Glutamatergic neuron (in vitro differentiated cells): ENCODE data around the gene HMX1. TPM values are rescaled to one million over a fixed set of nuclear protein-coding genes. Genes with fewer than 3 reads are reported as not detected.

ENCODE experiments used
- DNase-seq: peaks from one replicate; pipeline ENCODE4 v3.0.0; 2022
- H3K27ac Mint-ChIP-seq: one replicate; pipeline ENCODE4 v1.8.0; 2020; ENCODE audit warnings: mild to moderate bottlenecking, mixed read lengths, inconsistent platforms; ENCODE audit not compliant: unreplicated experiment
- H3K27me3 Mint-ChIP-seq: one replicate; pipeline ENCODE4 v1.8.0; 2020; ENCODE audit warnings: mild to moderate bottlenecking, moderate library complexity, mixed read lengths, inconsistent platforms; ENCODE audit not compliant: unreplicated experiment
- H3K36me3 Mint-ChIP-seq: one replicate; pipeline ENCODE4 v1.8.0; 2020; ENCODE audit warnings: mild to moderate bottlenecking, mixed read lengths, inconsistent platforms; ENCODE audit not compliant: unreplicated experiment
- H3K4me1 Mint-ChIP-seq: one replicate; pipeline ENCODE4 v1.8.0; 2020; ENCODE audit warnings: mild to moderate bottlenecking, low read depth, mixed read lengths, inconsistent platforms; ENCODE audit not compliant: unreplicated experiment
- H3K4me3 Mint-ChIP-seq: one replicate; pipeline ENCODE4 v1.8.0; 2020; ENCODE audit warnings: mild to moderate bottlenecking, mixed read lengths, inconsistent platforms; ENCODE audit not compliant: unreplicated experiment
- H3K9me3 Mint-ChIP-seq: one replicate; pipeline ENCODE4 v1.8.0; 2020; ENCODE audit warnings: mild to moderate bottlenecking, moderate library complexity, mixed read lengths, inconsistent platforms; ENCODE audit not compliant: unreplicated experiment
- CTCF ChIP-seq: fragments of 200-600 bp; sonication (generic); IDR thresholded peaks from one replicate; pipeline ENCODE4 v1.5.0; 2021; ENCODE audit not compliant: partially characterized antibody, unreplicated experiment
- total RNA-seq: library from RNA; stranded (reverse); fragmentation: NEBNext Ultra II Directional; extraction: Animal tissue kit (Norgen Biotek cat#: 25700); gene quantifications from one replicate; pipeline ENCODE4 v1.2.1, GENCODE V29; 2021; ENCODE audit not compliant: unreplicated experiment

HMX1 gene
- total RNA-seq, 1 donor from 2014 or later: 1.7 TPM

DNA sequence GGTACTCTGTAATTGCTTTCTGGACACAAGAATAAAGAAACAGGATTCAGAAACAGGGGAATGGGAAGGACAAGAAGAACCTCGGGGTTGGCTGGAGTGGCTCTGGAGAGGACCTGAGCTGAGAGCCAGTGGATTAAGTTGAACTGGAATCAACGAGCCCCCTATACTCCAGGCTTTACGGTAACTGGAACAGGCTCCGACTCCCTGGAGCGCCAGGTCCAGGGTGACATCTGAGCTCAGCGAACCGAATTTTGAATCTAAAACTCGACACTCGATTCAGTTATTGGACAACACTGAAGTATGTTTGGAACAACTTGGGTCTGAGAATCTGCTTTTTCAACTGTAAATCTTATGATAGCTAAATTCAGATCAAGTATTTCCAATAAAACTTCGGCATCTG is 23.9 kb downstream of the HMX1 start:
- no peak overlapping the region for H3K4me3 Mint-ChIP-seq
- H3K27ac Mint-ChIP-seq: no peak overlapping the region
- H3K36me3 Mint-ChIP-seq: no peaks in the 10 kb centered on the region
- peak; percentile 16 for DNase-seq
- H3K9me3 Mint-ChIP-seq: peaks cover 4% of the 10 kb centered on the region
- H3K27me3 Mint-ChIP-seq: peaks cover 9% of the 10 kb centered on the region
- H3K4me1 Mint-ChIP-seq: peaks cover 2% of the 10 kb centered on the region
- no peak for TF ChIP-seq CTCF

GRCh38 chr4:8847331-8847730 is 24.3 kb downstream of the HMX1 start:
- no peak for TF ChIP-seq CTCF
- no peak for DNase-seq
- Mint-ChIP-seq H3K36me3 (no peaks in the 10 kb centered on the region), H3K9me3 (peaks cover 4% of the 10 kb centered on the region), H3K27me3 (peaks cover 9% of the 10 kb centered on the region), H3K4me1 (peaks cover 2% of the 10 kb centered on the region), H3K27ac (no peak overlapping the region), H3K4me3 (no peak overlapping the region)

DNA sequence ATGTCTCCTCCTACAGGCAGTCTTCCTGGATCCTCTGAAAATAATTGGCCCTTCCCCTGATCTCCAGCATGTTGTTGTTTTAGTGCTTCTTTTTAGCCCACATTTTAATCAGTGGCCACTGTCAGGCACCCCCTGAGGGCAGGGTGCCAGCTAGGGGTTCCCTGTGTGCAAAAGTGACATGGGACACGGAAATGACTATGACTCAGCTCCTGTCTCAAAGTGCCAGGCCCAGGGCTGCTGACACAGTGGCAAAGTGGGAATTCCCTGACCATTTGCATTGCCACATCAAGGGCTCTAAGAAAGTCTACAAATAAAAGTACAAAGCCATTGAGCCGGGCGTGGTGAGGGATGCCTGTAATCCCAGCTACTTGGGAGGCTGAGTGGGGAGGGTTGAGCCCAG is 24.8 kb downstream of the HMX1 start:
- Mint-ChIP-seq H3K9me3 (peaks cover 4% of the 10 kb centered on the region), H3K27ac (no peak overlapping the region), H3K36me3 (no peaks in the 10 kb centered on the region), H3K4me1 (peaks cover 2% of the 10 kb centered on the region), H3K27me3 (peaks cover 9% of the 10 kb centered on the region), H3K4me3 (no peak overlapping the region)
- TF ChIP-seq CTCF: no peak
- DNase-seq: no peak

DNA sequence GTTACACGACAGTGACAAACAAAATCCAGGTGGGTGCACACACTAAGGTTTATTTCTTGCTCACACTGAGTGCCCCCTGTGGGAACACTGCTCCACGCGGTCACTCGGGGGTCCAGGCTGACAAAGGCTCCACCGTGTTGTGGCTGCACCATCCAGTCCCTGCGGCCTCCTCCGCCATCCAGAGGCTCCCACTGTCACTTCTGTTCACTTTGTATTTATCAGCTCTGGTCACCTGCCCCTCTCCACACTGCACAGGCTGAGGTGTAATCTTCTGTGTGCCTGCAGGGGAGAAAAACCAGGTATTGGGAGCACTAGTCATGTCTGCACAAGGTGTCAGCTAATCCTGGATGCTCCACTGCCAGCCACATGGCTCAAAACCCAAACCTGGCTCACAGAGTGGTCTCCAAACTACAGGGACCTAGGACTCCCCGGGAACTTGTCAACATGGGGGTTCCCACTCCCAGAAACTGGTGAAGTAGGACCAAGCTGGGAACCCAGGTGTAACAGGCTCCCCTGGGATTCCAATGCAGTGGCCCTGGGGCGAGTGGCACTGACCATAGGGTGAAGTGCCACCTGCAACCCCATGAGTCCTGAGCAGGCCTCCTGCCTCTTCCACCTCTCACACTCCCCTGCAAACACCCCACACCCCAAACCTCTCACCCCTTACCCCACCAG is 25.5 kb downstream of the HMX1 start:
- Mint-ChIP-seq H3K27ac (no peak overlapping the region), H3K4me1 (peaks cover 2% of the 10 kb centered on the region), H3K9me3 (peaks cover 4% of the 10 kb centered on the region), H3K36me3 (no peaks in the 10 kb centered on the region), H3K4me3 (no peak overlapping the region), H3K27me3 (peaks cover 9% of the 10 kb centered on the region)
- no peak for TF ChIP-seq CTCF
- DNase-seq: no peak

GRCh38 chr4:8844976-8845690 is 26.5 kb downstream of the HMX1 start:
- peaks cover 2% of the 10 kb centered on the region for H3K4me1 Mint-ChIP-seq
- peaks cover 4% of the 10 kb centered on the region for H3K9me3 Mint-ChIP-seq
- DNase-seq: peak; percentile 13
- no peak overlapping the region for H3K27ac Mint-ChIP-seq
- H3K36me3 Mint-ChIP-seq: no peaks in the 10 kb centered on the region
- no peak for TF ChIP-seq CTCF
- no peak overlapping the region for H3K4me3 Mint-ChIP-seq
- peaks cover 6% of the 10 kb centered on the region for H3K27me3 Mint-ChIP-seq
